Measurements from ENCODE around the gene KPNB1. TPM values are rescaled to one million over a fixed set of nuclear protein-coding genes. Genes with fewer than 3 reads are reported as not detected.

KPNB1 gene
- total and polyA plus RNA-seq, 10 of the 15 experiments (the other 5 are each of a cell fraction or from before 2014, with no cell fraction given), result 67.8 to 525 (median 246) TPM

DNA sequence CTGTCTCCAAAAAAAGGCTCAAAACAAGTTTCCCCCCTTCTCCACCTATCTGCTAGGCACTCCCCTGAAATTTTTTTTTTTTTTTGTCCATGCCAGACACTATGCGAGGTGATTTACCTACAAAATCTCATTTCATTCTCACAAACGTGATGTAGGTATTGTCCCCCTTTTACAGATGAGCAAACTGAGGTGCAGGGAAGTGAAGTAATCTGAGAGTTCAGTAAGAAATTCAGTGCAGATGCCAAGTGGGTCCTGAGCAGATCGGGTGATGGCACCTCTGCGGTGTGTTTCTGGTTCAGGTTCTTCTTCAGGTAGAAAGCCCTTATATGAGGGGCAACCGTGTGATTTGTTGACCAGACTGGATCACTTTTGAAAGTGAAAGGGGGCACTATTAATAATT lies 54.0 kb downstream of the KPNB1 start (continued):
- TF ChIP-seq RFX5 (IDR thresholded peaks at IDR 0.05; ENCODE audit: low read depth, low read length) (no peak), RAD21 (IDR thresholded peaks at IDR 0.05; ENCODE audit: insufficient read depth, low read depth, low read length) (no peak), ZNF622 (IDR thresholded peaks at IDR 0.05) (no peak), JUNB (IDR thresholded peaks at IDR 0.05) (no peak), TCF7 (IDR thresholded peaks at IDR 0.05; ENCODE audit: borderline replicate concordance) (no peak), HDGF (IDR thresholded peaks at IDR 0.05) (no peak), IKZF2 (IDR thresholded peaks at IDR 0.05) (no peak), POLR2AphosphoS5 (IDR thresholded peaks at IDR 0.05; ENCODE audit: low read length) (no peak), TBL1XR1 (IDR thresholded peaks at IDR 0.05; ENCODE audit: low read depth, low read length) (no peak), BMI1 (IDR thresholded peaks at IDR 0.05; ENCODE audit: borderline replicate concordance) (no peak)
- TF ChIP-seq, protein P1, sequence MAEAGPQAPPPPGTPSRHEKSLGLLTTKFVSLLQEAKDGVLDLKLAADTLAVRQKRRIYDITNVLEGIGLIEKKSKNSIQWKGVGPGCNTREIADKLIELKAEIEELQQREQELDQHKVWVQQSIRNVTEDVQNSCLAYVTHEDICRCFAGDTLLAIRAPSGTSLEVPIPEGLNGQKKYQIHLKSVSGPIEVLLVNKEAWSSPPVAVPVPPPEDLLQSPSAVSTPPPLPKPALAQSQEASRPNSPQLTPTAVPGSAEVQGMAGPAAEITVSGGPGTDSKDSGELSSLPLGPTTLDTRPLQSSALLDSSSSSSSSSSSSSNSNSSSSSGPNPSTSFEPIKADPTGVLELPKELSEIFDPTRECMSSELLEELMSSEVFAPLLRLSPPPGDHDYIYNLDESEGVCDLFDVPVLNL (IDR thresholded peaks at IDR 0.05; ENCODE audit: low read depth, low read length), result no peak
- TF ChIP-seq, protein P2, sequence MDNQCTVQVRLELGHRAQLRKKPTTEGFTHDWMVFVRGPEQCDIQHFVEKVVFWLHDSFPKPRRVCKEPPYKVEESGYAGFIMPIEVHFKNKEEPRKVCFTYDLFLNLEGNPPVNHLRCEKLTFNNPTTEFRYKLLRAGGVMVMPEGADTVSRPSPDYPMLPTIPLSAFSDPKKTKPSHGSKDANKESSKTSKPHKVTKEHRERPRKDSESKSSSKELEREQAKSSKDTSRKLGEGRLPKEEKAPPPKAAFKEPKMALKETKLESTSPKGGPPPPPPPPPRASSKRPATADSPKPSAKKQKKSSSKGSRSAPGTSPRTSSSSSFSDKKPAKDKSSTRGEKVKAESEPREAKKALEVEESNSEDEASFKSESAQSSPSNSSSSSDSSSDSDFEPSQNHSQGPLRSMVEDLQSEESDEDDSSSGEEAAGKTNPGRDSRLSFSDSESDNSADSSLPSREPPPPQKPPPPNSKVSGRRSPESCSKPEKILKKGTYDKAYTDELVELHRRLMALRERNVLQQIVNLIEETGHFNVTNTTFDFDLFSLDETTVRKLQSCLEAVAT (IDR thresholded peaks at IDR 0.05), result no peak

DNA sequence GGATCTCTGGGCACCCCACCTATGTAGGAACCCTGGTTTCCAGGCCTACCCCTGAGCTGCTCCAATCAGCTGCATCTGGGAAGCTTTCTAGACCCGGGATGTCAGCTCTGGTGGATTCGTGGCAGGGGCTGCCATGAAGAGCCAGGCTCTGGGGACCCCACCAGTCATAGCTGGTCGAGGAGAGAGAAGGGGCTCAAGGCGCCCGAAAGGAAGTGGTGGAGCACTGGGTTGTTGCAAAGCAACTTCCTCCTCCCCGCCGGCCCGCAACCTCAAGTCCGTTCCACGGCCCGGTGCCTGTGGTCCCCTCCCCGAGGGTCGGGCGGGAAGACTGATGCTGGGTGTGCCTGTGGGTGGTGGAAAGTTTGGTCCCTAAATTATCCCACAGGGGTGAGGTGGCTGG lies 54.4 kb downstream of the KPNB1 start:
- no peak overlapping the region for H3K27ac ChIP-seq (ENCODE audit: control insufficient read depth, insufficient read depth)
- ATAC-seq, result 0 out of 3 replicates have a peak, but pooled peaks have one; percentile 9
- FAIRE-seq, result no peak
- peaks cover 42% of the 10 kb centered on the region for H3K4me1 ChIP-seq (ENCODE audit: control insufficient read depth, insufficient read depth, low read length)
- intact Hi-C loops (cut with micrococcal nuclease; ENCODE audit: unreplicated experiment), result no loop called here
- in situ Hi-C loops (cut with MboI), result no loop called here
- peak overlapping the region; percentile 1 for H3K4me2 ChIP-seq (ENCODE audit: control insufficient read depth, insufficient read depth)
- ChIA-PET POLR2A (interaction anchor here (0.6 to 9.2 kb wide), 5 partner anchors 10 to 90 kb away, joined by 3 to 76 read pairs (median 3); partner anchors contain the start of gene TBKBP1), CTCF (interaction anchor here (1.1 to 9.4 kb wide), 2 partner anchors 12 to 29 kb away, joined by 8 to 229 read pairs; partner anchors contain the start of gene TBX21), RAD21 (ENCODE audit: unreplicated experiment) (interaction anchor here (0.7 to 9.9 kb wide), 6 partner anchors 10 to 38 kb away, joined by 3 to 136 read pairs (median 4); partner anchors contain the start of gene TBX21), SMC1A (ENCODE audit: uncharacterized antibody, unreplicated experiment) (interaction anchor here (1.2 to 6.5 kb wide), 4 partner anchors 11 to 32 kb away, joined by 3 to 31 read pairs (median 16); partner anchors contain the start of gene TBKBP1)
- BruUV-seq (replicated peaks), result no TSS peak
- WGBS (ENCODE audit: insufficient coverage, insufficient replicate concordance, low lambda C conversion rate, missing lambda C conversion rate), result 11% methylated on average over 13 of the region's 14 CpGs
- no peaks in the 10 kb centered on the region for H3K9me3 ChIP-seq (replicated peaks; ENCODE audit: control insufficient read depth, insufficient read depth, low read length)
- no peak overlapping the region for H3K4me3 ChIP-seq
- H2AFZ ChIP-seq (ENCODE audit: control insufficient read depth, low read depth, low read length), result no peak overlapping the region
- no peaks in the 10 kb centered on the region for H3K27me3 ChIP-seq (replicated peaks in 1 of 2; ENCODE audit: control insufficient read depth in 2 of 2, insufficient read depth in 2 of 2, low read length in 1 of 2)
- no peaks in the 10 kb centered on the region for H3K79me2 ChIP-seq (ENCODE audit: control insufficient read depth, insufficient read depth, low read length)
- TF ChIP-seq HDGF (IDR thresholded peaks at IDR 0.05) (no peak), RELA (IDR thresholded peaks at IDR 0.05; ENCODE audit: borderline replicate concordance, partially characterized antibody) (no peak), RUNX3 (IDR thresholded peaks at IDR 0.05; ENCODE audit: low read length) (peak; percentile 11; the same call in 1 of the 2 replicates), GATAD2B (conservative IDR thresholded peaks at IDR 0.05; ENCODE audit: low read depth) (0 out of 2 replicates have a peak, but pooled peaks have one; percentile 26)
- no peaks in the 10 kb centered on the region for H4K20me1 ChIP-seq (ENCODE audit: control insufficient read depth, insufficient read depth)
- no peaks in the 10 kb centered on the region for H3K36me3 ChIP-seq (ENCODE audit: control insufficient read depth in 2 of 2, insufficient read depth in 2 of 2, low read length in 1 of 2)
- H3K9ac ChIP-seq (ENCODE audit: control insufficient read depth, insufficient read depth, low read length), result no peak overlapping the region
- DNase-seq (ENCODE audit: low read depth, low spot score), result no peak

Measured in GM12878 (cell line).